Spleen (tissue), 11 donors: ENCODE measurements around the gene KLRC1. TPM values are rescaled to one million over a fixed set of nuclear protein-coding genes. Genes with fewer than 3 reads are reported as not detected.
"Not testable (repeated sequence)": the region's sequence is repeated elsewhere in the genome, so short reads cannot be mapped to it uniquely, and the experiment has no call there.

Source experiments
- DNase-seq: peaks from one replicate; pipeline ENCODE4 v3.0.0-alpha.2; 2020
- H3K27ac ChIP-seq, 8 donors: fragments of 200-600 bp; sonication (generic) in 7 of 8; 1 replicate in 4 of 8; 2 replicates in 4 of 8; pipeline versions ENCODE4 v1.5.0 to v1.8.0; 2016 to 2021; ENCODE audit warnings: inconsistent platforms in 4 of 8, mild to moderate bottlenecking in 4 of 8, moderate library complexity in 1 of 8
- H3K27me3 ChIP-seq, 7 donors: fragments of 200-600 bp; sonication (generic) in 6 of 7; replicated peaks in 1 of 7; 1 replicate in 4 of 7; 2 replicates in 3 of 7; pipeline versions ENCODE4 v1.5.0 to v1.8.0; 2016 to 2021; ENCODE audit warnings: inconsistent platforms in 3 of 7, mild to moderate bottlenecking in 1 of 7
- H3K36me3 ChIP-seq, 6 donors: fragments of 200-600 bp; sonication (generic) in 5 of 6; 1 replicate in 4 of 6; 2 replicates in 2 of 6; pipeline versions ENCODE4 v1.5.0 to v1.8.0; 2016 to 2021; ENCODE audit warnings: inconsistent platforms in 2 of 6
- H3K4me1 ChIP-seq, 6 donors: fragments of 200-600 bp; sonication (generic) in 5 of 6; 1 replicate in 3 of 6; 2 replicates in 3 of 6; pipeline versions ENCODE4 v1.5.0 to v1.8.0; 2016 to 2021; ENCODE audit warnings: inconsistent platforms in 3 of 6
- H3K4me3 ChIP-seq, 8 donors: fragments of 200-600 bp; sonication (generic) in 7 of 8; 1 replicate in 4 of 8; 2 replicates in 4 of 8; pipeline versions ENCODE4 v1.5.0 to v1.8.0; 2016 to 2021; ENCODE audit warnings: inconsistent platforms in 4 of 8, mild to moderate bottlenecking in 4 of 8, moderate library complexity in 2 of 8
- H3K9me3 ChIP-seq, 8 donors: fragments of 200-600 bp; sonication (generic) in 7 of 8; 1 replicate in 4 of 8; 2 replicates in 4 of 8; pipeline versions ENCODE4 v1.5.0 to v1.8.0; 2016 to 2021; ENCODE audit warnings: inconsistent platforms in 4 of 8
- WGBS, 5 donors: extraction: QIAGEN DNeasy Blood & Tissue Kit in 3 of 5; methylation state at CpG; one replicate each; pipeline versions ENCODE4 v1.1.5 to v1.1.7; 2013 to 2018; 5-methylcytosine and 5-hydroxymethylcytosine counted together
- intact Hi-C: fragments of 100-400 bp; cut with DNase I; formaldehyde crosslinking; loops from one replicate; pipeline ENCODE4 v1.15.0; 2023; ENCODE audit warnings: low total_unique reads
- polyA plus RNA-seq, 3 donors: library from polyadenylated mRNA; stranded (reverse); fragments of 200-250 nt; gene quantifications; one replicate each; pipeline ENCODE4 v1.2.1, GENCODE V29; 2013
- total RNA-seq, 7 donors: library from RNA; depleted of rRNA in 3 of 7; stranded (reverse); fragments of >200 nt in 3 of 7; fragmentation: NEBNext Ultra II Directional in 4 of 7; extraction: Animal tissue kit (Norgen Biotek cat#: 25700) in 4 of 7; gene quantifications; one replicate each; pipeline versions ENCODE4 v1.1.0 to v1.2.1, GENCODE V29; 2016 to 2021
- donor health status: healthy with polysubstance abuse.
- donor health status: DM: no; HTN: no; CAD: no; lungs with moderate emphysema.
- donor health status: DM: no; HTN: no; CAD: no.
- donor health status: Bipolar disorder and iron deficiency.
- donor health status: healthy.
- donor health status: DM: no; HTN: no; CAD: no.
- donor health status: DM: yes; HTN: yes; CAD: no.

Gene KLRC1
- total and polyA plus RNA-seq, 10 donors: 0.77 to 11.0 (median 3.3) TPM

DNA sequence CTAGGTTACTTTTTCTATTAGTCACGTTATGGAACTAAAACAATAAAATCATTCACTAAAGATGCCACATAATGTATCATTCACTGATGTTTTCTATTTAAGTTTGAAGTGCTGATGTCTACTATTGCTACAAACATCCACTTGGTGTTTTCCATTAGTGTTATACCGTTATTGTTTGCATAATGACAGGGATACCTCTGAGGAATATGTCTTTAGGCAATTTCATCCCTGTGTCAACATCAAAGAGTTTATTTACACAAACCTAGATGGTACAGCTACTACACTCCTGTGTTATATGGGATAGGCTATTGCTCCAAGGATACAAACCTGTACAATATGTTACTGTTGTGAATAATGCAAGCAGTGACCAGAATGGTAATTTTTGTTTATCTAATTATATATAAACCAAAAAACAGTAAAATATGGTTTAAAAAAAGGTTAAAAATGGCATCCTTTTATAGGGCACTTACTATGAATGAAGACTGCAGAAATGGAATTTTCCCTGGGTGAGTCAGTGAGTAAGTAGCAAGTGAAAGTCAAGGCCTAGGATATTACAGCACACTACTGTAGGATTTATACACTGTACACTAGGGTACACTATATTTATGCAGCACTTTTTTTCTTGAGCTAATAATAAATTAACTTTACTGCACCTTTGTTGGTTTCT lies 13.4 kb downstream of the KLRC1 start:
- H3K36me3 ChIP-seq, intact Hi-C loops, H3K4me3 ChIP-seq, DNase-seq, H3K4me1 ChIP-seq, H3K27me3 ChIP-seq, H3K27ac ChIP-seq, H3K9me3 ChIP-seq: not testable (repeated sequence)
- 73 to 99% (median 88%) methylated on average over 2 of the region's 2 CpGs for WGBS, 5 donors

- H3K9me3 ChIP-seq, H3K27me3 ChIP-seq, H3K4me3 ChIP-seq, H3K36me3 ChIP-seq, intact Hi-C loops, DNase-seq, H3K27ac ChIP-seq, H3K4me1 ChIP-seq: not testable (repeated sequence)
- WGBS, 5 donors: 33 to 75% (median 60%) methylated on average over 1 to 2 of the region's 2 CpGs; no CpG with 5 or more reads in 1 of the 5 donors
Measured at GRCh38 chr12:10437601-10438000, 15.6 kb downstream of the KLRC1 start.

GRCh38 chr12:10435816-10436215 lies 17.4 kb downstream of the KLRC1 start, which contains the start of gene KLRC2:
Gene KLRC2 (minus strand): TSS chr12:10436010. CDS start chr12:10435986, 24 bp downstream.
- H3K36me3 ChIP-seq, H3K9me3 ChIP-seq, intact Hi-C loops, DNase-seq, H3K4me1 ChIP-seq, H3K27me3 ChIP-seq: not testable (repeated sequence)
- peak within 1 kb of the TSS in 1 of 8 donors; percentile 46 for H3K27ac ChIP-seq
- H3K4me3 ChIP-seq: peak within 1 kb of the TSS in 2 of 8 donors; percentile 4 to 37
- 33 to 38% (median 36%) methylated on average over 3 of the region's 3 CpGs for WGBS, 5 donors

- intact Hi-C loops, H3K4me3 ChIP-seq: not testable (repeated sequence)
Measured at GRCh38 chr12:10430623-10431022, 22.6 kb downstream of the KLRC1 start.

GRCh38 chr12:10425938-10426337 lies 27.2 kb downstream of the KLRC1 start:
- H3K9me3 ChIP-seq, H3K36me3 ChIP-seq, H3K4me1 ChIP-seq, intact Hi-C loops, H3K4me3 ChIP-seq, H3K27ac ChIP-seq, H3K27me3 ChIP-seq, DNase-seq: not testable (repeated sequence)
- WGBS, 5 donors: 84 to 93% (median 89%) methylated on average over 7 to 8 of the region's 8 CpGs

More at GRCh38 chr12:10430623-10431022, 22.6 kb downstream of the KLRC1 start:
- WGBS, 5 donors: 75 to 89% (median 79%) methylated on average over 4 of the region's 4 CpGs
- not testable (repeated sequence) for H3K9me3 ChIP-seq, H3K36me3 ChIP-seq, DNase-seq, H3K27ac ChIP-seq, H3K4me1 ChIP-seq, H3K27me3 ChIP-seq

GRCh38 chr12:10424260-10424899 lies 28.8 kb downstream of the KLRC1 start:
- H3K4me3 ChIP-seq, intact Hi-C loops, DNase-seq, H3K4me1 ChIP-seq, H3K36me3 ChIP-seq, H3K27ac ChIP-seq, H3K27me3 ChIP-seq, H3K9me3 ChIP-seq: not testable (repeated sequence)
- 84 to 100% (median 88%) methylated on average over 1 of the region's 1 CpG; no CpG with 5 or more reads in 1 of the 5 donors for WGBS, 5 donors

DNA sequence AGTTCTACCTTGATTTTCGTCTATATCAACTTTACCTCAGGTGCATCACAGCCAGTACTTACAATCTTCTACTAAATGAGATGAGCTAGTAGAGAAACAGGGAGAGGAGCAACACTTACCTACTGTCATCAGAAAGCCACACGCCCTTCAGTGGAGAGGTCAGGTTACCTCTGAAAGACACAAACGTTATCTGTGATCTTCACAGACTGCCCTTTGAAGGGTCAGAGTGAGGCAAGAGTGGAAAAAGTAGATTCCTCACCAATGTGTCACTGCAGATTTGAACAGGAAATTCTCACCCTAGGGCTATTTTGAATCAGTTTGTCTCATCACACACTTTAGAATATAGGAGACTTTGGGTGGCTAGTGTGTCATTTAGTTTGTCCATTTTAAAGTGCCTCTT lies 31.0 kb downstream of the KLRC1 start:
- H3K36me3 ChIP-seq, H3K4me3 ChIP-seq, H3K4me1 ChIP-seq, H3K27me3 ChIP-seq, H3K9me3 ChIP-seq, intact Hi-C loops, DNase-seq, H3K27ac ChIP-seq: not testable (repeated sequence)
- WGBS, 5 donors: 48 to 77% (median 58%) methylated on average over 2 of the region's 3 CpGs

- H3K27ac ChIP-seq, intact Hi-C loops: not testable (repeated sequence)
Measured at GRCh38 chr12:10420334-10420733, 32.8 kb downstream of the KLRC1 start, which contains the start of gene KLRC3. Gene KLRC3 (minus strand): TSS chr12:10420595. CDS start chr12:10420550, 45 bp downstream.

More at GRCh38 chr12:10420334-10420733, 32.8 kb downstream of the KLRC1 start, which contains the start of gene KLRC3:
- DNase-seq, H3K9me3 ChIP-seq, H3K4me1 ChIP-seq, H3K36me3 ChIP-seq, H3K27me3 ChIP-seq: not testable (repeated sequence)
- H3K4me3 ChIP-seq: peak within 1 kb of the TSS in 1 of 8 donors; percentile 19
- 10 to 34% (median 31%) methylated on average over 1 of the region's 1 CpG for WGBS, 5 donors
